DMS 273 (cell line): ENCODE measurements around the gene DNAJB2.
"Not testable (repeated sequence)": the region's sequence is repeated elsewhere in the genome, so short reads cannot be mapped to it uniquely, and the experiment has no call there.

Source experiments
- DNase-seq: peaks from one replicate; lab custom pipeline; 2025; ENCODE audit not compliant: unreplicated experiment; lab: John Stamatoyannopoulos, UW

DNAJB2 gene

GRCh38 chr2:219298759-219299371 is 19.7 kb downstream of the DNAJB2 start:
- DNase-seq = peak; percentile 90

- DNase-seq = no peak
Measured at GRCh38 chr2:219299372-219299760, 20.2 kb downstream of the DNAJB2 start.

- DNase-seq = no peak
Measured at GRCh38 chr2:219300022-219300421, 20.9 kb downstream of the DNAJB2 start.

GRCh38 chr2:219302412-219302968 is 23.3 kb downstream of the DNAJB2 start:
- no peak for DNase-seq

GRCh38 chr2:219304223-219304622 is 25.1 kb downstream of the DNAJB2 start:
- no peak for DNase-seq

- no peak for DNase-seq
Measured at GRCh38 chr2:219306047-219306446, 26.9 kb downstream of the DNAJB2 start.

GRCh38 chr2:219308142-219309101 is 29.3 kb downstream of the DNAJB2 start:
- DNase-seq = peak; percentile 90

- peak; percentile 61 for DNase-seq
Measured at GRCh38 chr2:219309278-219309677, 30.1 kb downstream of the DNAJB2 start, which contains the start of gene PTPRN. PTPRN (minus strand) TSS chr2:219309401; CDS start chr2:219309332, 69 bp downstream.

GRCh38 chr2:219312683-219313263 is 33.6 kb downstream of the DNAJB2 start:
- DNase-seq = not testable (repeated sequence)

- DNase-seq = no peak
Measured at GRCh38 chr2:219314804-219315468, 35.8 kb downstream of the DNAJB2 start.

- no peak for DNase-seq
Measured at GRCh38 chr2:219323434-219323833, 44.3 kb downstream of the DNAJB2 start.

- no peak for DNase-seq
Measured at GRCh38 chr2:219325136-219325535, 46.0 kb downstream of the DNAJB2 start.

GRCh38 chr2:219325657-219326315 is 46.6 kb downstream of the DNAJB2 start:
- DNase-seq = no peak

- DNase-seq = peak; percentile 18
Measured at GRCh38 chr2:219327719-219328118, 48.6 kb downstream of the DNAJB2 start.

- DNase-seq = no peak
Measured at GRCh38 chr2:219331560-219332213, 52.5 kb downstream of the DNAJB2 start.

- no peak for DNase-seq
Measured at GRCh38 chr2:219332542-219332941, 53.4 kb downstream of the DNAJB2 start, which contains the start of gene RESP18. RESP18 (minus strand) TSS chr2:219332744.

- no peak for DNase-seq
Measured at GRCh38 chr2:219334076-219334475, 54.9 kb downstream of the DNAJB2 start.

- peak; percentile 19 for DNase-seq
Measured at GRCh38 chr2:219335373-219335786, 56.2 kb downstream of the DNAJB2 start.
